ENCODE data around the gene LMOD3.

DNA sequence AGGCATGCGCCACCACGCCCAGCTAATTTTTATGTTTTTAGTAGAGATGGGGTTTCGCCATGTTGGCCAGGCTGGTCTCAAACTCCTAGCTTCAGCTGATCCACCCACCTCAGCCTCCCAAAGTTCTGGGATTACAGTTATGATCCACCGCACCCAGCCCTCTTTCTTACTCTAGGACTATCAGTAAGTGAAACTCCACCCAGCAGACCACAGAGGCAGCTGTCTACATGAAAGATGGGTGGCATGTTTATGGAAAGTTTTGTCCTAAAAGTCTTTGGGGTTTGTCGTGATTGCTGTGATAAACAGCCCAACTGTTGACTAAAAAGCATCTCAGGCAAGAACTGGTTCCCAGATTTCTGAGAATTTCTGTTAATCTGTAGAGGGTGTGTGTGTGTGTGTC lies 26.8 kb downstream of the LMOD3 start:
- TF ChIP-seq, protein P1, sequence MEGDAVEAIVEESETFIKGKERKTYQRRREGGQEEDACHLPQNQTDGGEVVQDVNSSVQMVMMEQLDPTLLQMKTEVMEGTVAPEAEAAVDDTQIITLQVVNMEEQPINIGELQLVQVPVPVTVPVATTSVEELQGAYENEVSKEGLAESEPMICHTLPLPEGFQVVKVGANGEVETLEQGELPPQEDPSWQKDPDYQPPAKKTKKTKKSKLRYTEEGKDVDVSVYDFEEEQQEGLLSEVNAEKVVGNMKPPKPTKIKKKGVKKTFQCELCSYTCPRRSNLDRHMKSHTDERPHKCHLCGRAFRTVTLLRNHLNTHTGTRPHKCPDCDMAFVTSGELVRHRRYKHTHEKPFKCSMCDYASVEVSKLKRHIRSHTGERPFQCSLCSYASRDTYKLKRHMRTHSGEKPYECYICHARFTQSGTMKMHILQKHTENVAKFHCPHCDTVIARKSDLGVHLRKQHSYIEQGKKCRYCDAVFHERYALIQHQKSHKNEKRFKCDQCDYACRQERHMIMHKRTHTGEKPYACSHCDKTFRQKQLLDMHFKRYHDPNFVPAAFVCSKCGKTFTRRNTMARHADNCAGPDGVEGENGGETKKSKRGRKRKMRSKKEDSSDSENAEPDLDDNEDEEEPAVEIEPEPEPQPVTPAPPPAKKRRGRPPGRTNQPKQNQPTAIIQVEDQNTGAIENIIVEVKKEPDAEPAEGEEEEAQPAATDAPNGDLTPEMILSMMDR (IDR thresholded peaks at IDR 0.05) = no peak
- TF ChIP-seq CHD2 (IDR thresholded peaks at IDR 0.05; ENCODE audit: low read length, partially characterized antibody) (no peak), SMC3 (IDR thresholded peaks at IDR 0.05) (no peak), RCOR1 (IDR thresholded peaks at IDR 0.05; ENCODE audit: low read depth, low read length) (no peak)
- TF ChIP-seq, protein P2, sequence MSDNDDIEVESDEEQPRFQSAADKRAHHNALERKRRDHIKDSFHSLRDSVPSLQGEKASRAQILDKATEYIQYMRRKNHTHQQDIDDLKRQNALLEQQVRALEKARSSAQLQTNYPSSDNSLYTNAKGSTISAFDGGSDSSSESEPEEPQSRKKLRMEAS (IDR thresholded peaks at IDR 0.05) = no peak
- TF ChIP-seq, protein P3, sequence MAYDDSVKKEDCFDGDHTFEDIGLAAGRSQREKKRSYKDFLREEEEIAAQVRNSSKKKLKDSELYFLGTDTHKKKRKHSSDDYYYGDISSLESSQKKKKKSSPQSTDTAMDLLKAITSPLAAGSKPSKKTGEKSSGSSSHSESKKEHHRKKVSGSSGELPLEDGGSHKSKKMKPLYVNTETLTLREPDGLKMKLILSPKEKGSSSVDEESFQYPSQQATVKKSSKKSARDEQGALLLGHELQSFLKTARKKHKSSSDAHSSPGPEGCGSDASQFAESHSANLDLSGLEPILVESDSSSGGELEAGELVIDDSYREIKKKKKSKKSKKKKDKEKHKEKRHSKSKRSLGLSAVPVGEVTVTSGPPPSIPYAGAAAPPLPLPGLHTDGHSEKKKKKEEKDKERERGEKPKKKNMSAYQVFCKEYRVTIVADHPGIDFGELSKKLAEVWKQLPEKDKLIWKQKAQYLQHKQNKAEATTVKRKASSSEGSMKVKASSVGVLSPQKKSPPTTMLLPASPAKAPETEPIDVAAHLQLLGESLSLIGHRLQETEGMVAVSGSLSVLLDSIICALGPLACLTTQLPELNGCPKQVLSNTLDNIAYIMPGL (CRISPR knock-in tag; IDR thresholded peaks at IDR 0.05; ENCODE audit: borderline replicate concordance) = no peak
